ENCODE results near the gene HDAC1. TPM values are rescaled to one million over a fixed set of nuclear protein-coding genes. Genes with fewer than 3 reads are reported as not detected.
"Not testable (repeated sequence)": the region's sequence is repeated elsewhere in the genome, so short reads cannot be mapped to it uniquely, and the experiment has no call there.

HDAC1 gene
- total and polyA plus RNA-seq, 4 donors = 32.1 to 58.1 (median 45.2) TPM

DNA sequence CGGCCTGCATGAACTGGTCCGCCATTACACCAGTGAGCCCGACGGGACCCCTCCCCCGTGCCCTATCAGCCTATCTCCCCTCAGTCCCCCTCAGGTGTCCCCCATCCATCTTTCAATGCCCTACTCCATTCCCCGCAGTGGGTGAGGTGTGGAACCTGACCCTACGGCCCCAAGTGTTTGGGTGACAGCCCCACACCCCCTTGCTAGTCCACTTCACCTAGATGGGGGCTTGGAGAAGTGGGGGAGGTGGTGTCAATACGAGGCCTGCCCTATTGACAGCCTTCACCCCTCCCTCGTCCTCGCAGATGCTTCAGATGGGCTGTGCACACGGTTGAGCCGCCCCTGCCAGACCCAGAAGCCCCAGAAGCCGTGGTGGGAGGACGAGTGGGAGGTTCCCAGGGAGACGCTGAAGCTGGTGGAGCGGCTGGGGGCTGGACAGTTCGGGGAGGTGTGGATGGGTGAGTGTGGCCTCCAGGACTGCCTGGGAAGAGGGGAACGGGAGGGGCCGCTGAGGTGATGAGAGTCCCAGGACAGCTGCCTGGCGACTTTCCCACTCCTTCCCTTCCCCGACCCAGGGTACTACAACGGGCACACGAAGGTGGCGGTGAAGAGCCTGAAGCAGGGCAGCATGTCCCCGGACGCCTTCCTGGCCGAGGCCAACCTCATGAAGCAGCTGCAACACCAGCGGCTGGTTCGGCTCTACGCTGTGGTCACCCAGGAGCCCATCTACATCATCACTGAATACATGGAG lies 15.7 kb upstream of the HDAC1 start:
- Histone ChIP-seq H3K9me3 (ENCODE audit: control insufficient read depth in 4 of 4, low read length in 3 of 4) (no peaks in the 10 kb centered on the region), H3K36me3 (ENCODE audit: control insufficient read depth in 4 of 4, insufficient read depth in 3 of 4, low read depth in 1 of 4, low read length in 3 of 4) (no peaks in the 10 kb centered on the region), H3K4me1 (ENCODE audit: control insufficient read depth in 4 of 4, insufficient read depth in 4 of 4, low read length in 3 of 4) (peaks cover 0 to 3% (median 0%) of the 10 kb centered on the region in 4 donors), H3K27me3 (ENCODE audit: control insufficient read depth in 4 of 4, insufficient read depth in 4 of 4, low read length in 3 of 4) (no peaks in the 10 kb centered on the region), H3K4me3 (ENCODE audit: low read depth in 1 of 3, low read length in 3 of 3) (no peak overlapping the region), H3K27ac (ENCODE audit: low read depth in 1 of 2, low read length in 2 of 2) (no peak overlapping the region), H3K9ac (ENCODE audit: low read depth in 1 of 2, low read length in 2 of 2) (no peak overlapping the region)
- 89% methylated on average over 30 of the region's 30 CpGs for WGBS
- TF ChIP-seq EGR1 (IDR thresholded peaks at IDR 0.05; ENCODE audit: low read depth in 2 of 2) = no peak
- TF ChIP-seq HNF4A (conservative IDR thresholded peaks at IDR 0.05) = no peak
- DNase-seq (ENCODE audit: low spot score) = no peak

DNA sequence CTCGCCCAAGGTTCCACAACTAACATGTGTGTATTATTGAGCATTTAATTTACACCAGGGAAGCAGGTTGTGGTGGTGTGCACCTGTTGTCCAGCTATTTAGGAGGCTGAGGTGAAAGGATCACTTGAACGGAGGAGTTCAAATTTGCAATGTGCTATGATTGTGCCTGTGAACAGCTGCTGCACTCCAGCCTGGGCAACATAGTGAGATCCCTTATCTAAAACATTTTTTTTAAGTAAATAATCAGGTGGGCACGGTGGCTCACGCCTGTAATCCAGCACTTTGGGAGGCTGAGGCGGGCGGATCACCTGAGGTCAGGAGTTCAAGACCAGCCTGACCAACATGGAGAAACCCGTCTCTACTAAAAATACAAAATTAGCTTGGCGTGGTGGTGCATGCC lies 7.1 kb upstream of the HDAC1 start:
- not testable (repeated sequence) for H3K27me3 ChIP-seq (ENCODE audit: control insufficient read depth in 4 of 4, insufficient read depth in 4 of 4, low read length in 3 of 4); H3K36me3 ChIP-seq (ENCODE audit: control insufficient read depth in 4 of 4, insufficient read depth in 3 of 4, low read depth in 1 of 4, low read length in 3 of 4); H3K27ac ChIP-seq (ENCODE audit: low read depth in 1 of 2, low read length in 2 of 2); H3K9ac ChIP-seq (ENCODE audit: low read depth in 1 of 2, low read length in 2 of 2); H3K9me3 ChIP-seq (ENCODE audit: control insufficient read depth in 4 of 4, low read length in 3 of 4); H3K4me3 ChIP-seq (ENCODE audit: low read depth in 1 of 3, low read length in 3 of 3); H3K4me1 ChIP-seq (ENCODE audit: control insufficient read depth in 4 of 4, insufficient read depth in 4 of 4, low read length in 3 of 4); DNase-seq (ENCODE audit: low spot score)
- 93% methylated on average over 8 of the region's 8 CpGs for WGBS

DNA sequence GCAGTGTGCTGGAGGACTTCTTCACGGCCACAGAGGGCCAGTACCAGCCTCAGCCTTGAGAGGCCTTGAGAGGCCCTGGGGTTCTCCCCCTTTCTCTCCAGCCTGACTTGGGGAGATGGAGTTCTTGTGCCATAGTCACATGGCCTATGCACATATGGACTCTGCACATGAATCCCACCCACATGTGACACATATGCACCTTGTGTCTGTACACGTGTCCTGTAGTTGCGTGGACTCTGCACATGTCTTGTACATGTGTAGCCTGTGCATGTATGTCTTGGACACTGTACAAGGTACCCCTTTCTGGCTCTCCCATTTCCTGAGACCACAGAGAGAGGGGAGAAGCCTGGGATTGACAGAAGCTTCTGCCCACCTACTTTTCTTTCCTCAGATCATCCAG lies 6.2 kb upstream of the HDAC1 start:
- Histone ChIP-seq H3K9me3 (ENCODE audit: control insufficient read depth in 4 of 4, low read length in 3 of 4) (no peaks in the 10 kb centered on the region), H3K27ac (ENCODE audit: low read depth in 1 of 2, low read length in 2 of 2) (no peak overlapping the region), H3K27me3 (ENCODE audit: control insufficient read depth in 4 of 4, insufficient read depth in 4 of 4, low read length in 3 of 4) (no peaks in the 10 kb centered on the region), H3K9ac (ENCODE audit: low read depth in 1 of 2, low read length in 2 of 2) (no peak overlapping the region), H3K4me1 (ENCODE audit: control insufficient read depth in 4 of 4, insufficient read depth in 4 of 4, low read length in 3 of 4) (peaks cover 0 to 5% (median 3%) of the 10 kb centered on the region in 4 donors), H3K4me3 (ENCODE audit: low read depth in 1 of 3, low read length in 3 of 3) (no peak overlapping the region), H3K36me3 (ENCODE audit: control insufficient read depth in 4 of 4, insufficient read depth in 3 of 4, low read depth in 1 of 4, low read length in 3 of 4) (no peaks in the 10 kb centered on the region)
- 95% methylated on average over 3 of the region's 3 CpGs for WGBS
- TF ChIP-seq SP1 (IDR thresholded peaks at IDR 0.05) = no peak
- TF ChIP-seq, protein P1, sequence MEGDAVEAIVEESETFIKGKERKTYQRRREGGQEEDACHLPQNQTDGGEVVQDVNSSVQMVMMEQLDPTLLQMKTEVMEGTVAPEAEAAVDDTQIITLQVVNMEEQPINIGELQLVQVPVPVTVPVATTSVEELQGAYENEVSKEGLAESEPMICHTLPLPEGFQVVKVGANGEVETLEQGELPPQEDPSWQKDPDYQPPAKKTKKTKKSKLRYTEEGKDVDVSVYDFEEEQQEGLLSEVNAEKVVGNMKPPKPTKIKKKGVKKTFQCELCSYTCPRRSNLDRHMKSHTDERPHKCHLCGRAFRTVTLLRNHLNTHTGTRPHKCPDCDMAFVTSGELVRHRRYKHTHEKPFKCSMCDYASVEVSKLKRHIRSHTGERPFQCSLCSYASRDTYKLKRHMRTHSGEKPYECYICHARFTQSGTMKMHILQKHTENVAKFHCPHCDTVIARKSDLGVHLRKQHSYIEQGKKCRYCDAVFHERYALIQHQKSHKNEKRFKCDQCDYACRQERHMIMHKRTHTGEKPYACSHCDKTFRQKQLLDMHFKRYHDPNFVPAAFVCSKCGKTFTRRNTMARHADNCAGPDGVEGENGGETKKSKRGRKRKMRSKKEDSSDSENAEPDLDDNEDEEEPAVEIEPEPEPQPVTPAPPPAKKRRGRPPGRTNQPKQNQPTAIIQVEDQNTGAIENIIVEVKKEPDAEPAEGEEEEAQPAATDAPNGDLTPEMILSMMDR (IDR thresholded peaks at IDR 0.05; ENCODE audit: low read depth, low read length, missing input control) = no peak
- TF ChIP-seq JUND (IDR thresholded peaks at IDR 0.05) = no peak
- TF ChIP-seq, protein P2, sequence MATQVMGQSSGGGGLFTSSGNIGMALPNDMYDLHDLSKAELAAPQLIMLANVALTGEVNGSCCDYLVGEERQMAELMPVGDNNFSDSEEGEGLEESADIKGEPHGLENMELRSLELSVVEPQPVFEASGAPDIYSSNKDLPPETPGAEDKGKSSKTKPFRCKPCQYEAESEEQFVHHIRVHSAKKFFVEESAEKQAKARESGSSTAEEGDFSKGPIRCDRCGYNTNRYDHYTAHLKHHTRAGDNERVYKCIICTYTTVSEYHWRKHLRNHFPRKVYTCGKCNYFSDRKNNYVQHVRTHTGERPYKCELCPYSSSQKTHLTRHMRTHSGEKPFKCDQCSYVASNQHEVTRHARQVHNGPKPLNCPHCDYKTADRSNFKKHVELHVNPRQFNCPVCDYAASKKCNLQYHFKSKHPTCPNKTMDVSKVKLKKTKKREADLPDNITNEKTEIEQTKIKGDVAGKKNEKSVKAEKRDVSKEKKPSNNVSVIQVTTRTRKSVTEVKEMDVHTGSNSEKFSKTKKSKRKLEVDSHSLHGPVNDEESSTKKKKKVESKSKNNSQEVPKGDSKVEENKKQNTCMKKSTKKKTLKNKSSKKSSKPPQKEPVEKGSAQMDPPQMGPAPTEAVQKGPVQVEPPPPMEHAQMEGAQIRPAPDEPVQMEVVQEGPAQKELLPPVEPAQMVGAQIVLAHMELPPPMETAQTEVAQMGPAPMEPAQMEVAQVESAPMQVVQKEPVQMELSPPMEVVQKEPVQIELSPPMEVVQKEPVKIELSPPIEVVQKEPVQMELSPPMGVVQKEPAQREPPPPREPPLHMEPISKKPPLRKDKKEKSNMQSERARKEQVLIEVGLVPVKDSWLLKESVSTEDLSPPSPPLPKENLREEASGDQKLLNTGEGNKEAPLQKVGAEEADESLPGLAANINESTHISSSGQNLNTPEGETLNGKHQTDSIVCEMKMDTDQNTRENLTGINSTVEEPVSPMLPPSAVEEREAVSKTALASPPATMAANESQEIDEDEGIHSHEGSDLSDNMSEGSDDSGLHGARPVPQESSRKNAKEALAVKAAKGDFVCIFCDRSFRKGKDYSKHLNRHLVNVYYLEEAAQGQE (IDR thresholded peaks at IDR 0.05) = no peak
- TF ChIP-seq, protein P3, sequence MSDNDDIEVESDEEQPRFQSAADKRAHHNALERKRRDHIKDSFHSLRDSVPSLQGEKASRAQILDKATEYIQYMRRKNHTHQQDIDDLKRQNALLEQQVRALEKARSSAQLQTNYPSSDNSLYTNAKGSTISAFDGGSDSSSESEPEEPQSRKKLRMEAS (IDR thresholded peaks at IDR 0.05) = no peak
- no peak for DNase-seq (ENCODE audit: low spot score)

All from liver (tissue), 9 donors.